Caco-2 (cell line): Measurements from ENCODE around the gene SVOPL. TPM values are rescaled to one million over a fixed set of nuclear protein-coding genes. Genes with fewer than 3 reads are reported as not detected.

Experiments used
- BruUV-seq: library from RNA; stranded (reverse); fragments of 400-500 nt; replicated peaks from 2 replicates; lab custom pipeline; 2021; lab: Mats Ljungman, UMichigan
- CTCF ChIA-PET: fragments of 300-600 bp; sonication (Branson Sonifier 250); formaldehyde crosslinking; loops from one replicate; lab custom pipeline; 2022; ENCODE audit warnings: antibody characterized with exemption; lab: Charles Lee
- POLR2A ChIA-PET: fragments of 300-600 bp; sonication (Branson Sonifier 250); formaldehyde crosslinking; loops from one replicate; lab custom pipeline; 2022; ENCODE audit warnings: antibody characterized with exemption; lab: Charles Lee
- DNase-seq, 2 experiments: peaks; one replicate each; pipeline versions ENCODE4 v3.0.0 to v3.0.0-alpha.2; 2020 to 2022
- H3K27me3 ChIP-seq: replicated peaks from 2 replicates; pipeline ENCODE4 v1.6.0; 2011; ENCODE audit warnings: low read length; ENCODE audit not compliant: control insufficient read depth, insufficient read depth
- H3K36me3 ChIP-seq: 2 replicates; pipeline ENCODE4 v1.5.1; 2011; ENCODE audit warnings: low read length; ENCODE audit not compliant: control insufficient read depth, insufficient read depth
- H3K4me1 ChIP-seq: fragments of 250-450 bp; sonication (Bioruptor Pico); 2 replicates; pipeline ENCODE4 v1.5.1; 2020; ENCODE audit warnings: mild to moderate bottlenecking
- H3K4me3 ChIP-seq: 2 replicates; pipeline ENCODE4 v1.5.1; 2011; ENCODE audit warnings: low read depth, mild to moderate bottlenecking, control low read depth, low read length
- H3K9me3 ChIP-seq: fragments of 250-450 bp; sonication (Bioruptor Pico); 2 replicates; pipeline ENCODE4 v1.5.1; 2020; ENCODE audit warnings: mild to moderate bottlenecking, moderate library complexity
- H3K27ac Mint-ChIP-seq: one replicate; pipeline ENCODE4 v1.8.0; 2022; ENCODE audit warnings: mixed read lengths; ENCODE audit not compliant: unreplicated experiment
- H3K27me3 Mint-ChIP-seq: one replicate; pipeline ENCODE4 v1.8.0; 2022; ENCODE audit warnings: mixed read lengths; ENCODE audit not compliant: insufficient read depth, unreplicated experiment
- H3K36me3 Mint-ChIP-seq: one replicate; pipeline ENCODE4 v1.8.0; 2022; ENCODE audit warnings: mild to moderate bottlenecking, mixed read lengths; ENCODE audit not compliant: insufficient read depth, unreplicated experiment
- H3K4me1 Mint-ChIP-seq: one replicate; pipeline ENCODE4 v1.8.0; 2022; ENCODE audit warnings: low read depth, mixed read lengths; ENCODE audit not compliant: unreplicated experiment
- H3K4me3 Mint-ChIP-seq: one replicate; pipeline ENCODE4 v1.8.0; 2022; ENCODE audit warnings: mild to moderate bottlenecking, moderate library complexity, mixed read lengths; ENCODE audit not compliant: unreplicated experiment
- H3K9me3 Mint-ChIP-seq: one replicate; pipeline ENCODE4 v1.8.0; 2022; ENCODE audit warnings: mixed read lengths; ENCODE audit not compliant: unreplicated experiment
- intact Hi-C: fragments of 100-400 bp; cut with micrococcal nuclease; formaldehyde crosslinking; loops from one replicate; pipeline ENCODE4 v1.10.0; 2022; ENCODE audit not compliant: unreplicated experiment
- total RNA-seq: library from RNA; stranded (reverse); gene quantifications from 2 replicates; pipeline ENCODE4 v1.2.3, GENCODE V29; 2022
- TF ChIP-seq, protein P1 (sequence below), 2 experiments: fragments of 200-600 bp in 1 of 2; IDR thresholded peaks; 1 replicate in 1 of 2; 2 replicates in 1 of 2; pipeline versions ENCODE4 v1.5.1 to v1.8.0; 2011 to 2022; ENCODE audit warnings: antibody characterized with exemption in 1 of 2, control low read depth in 1 of 2, inconsistent platforms in 1 of 2, low read depth in 1 of 2, low read length in 1 of 2, mild to moderate bottlenecking in 1 of 2, moderate library complexity in 1 of 2; ENCODE audit not compliant: insufficient read depth in 1 of 2, severe bottlenecking in 1 of 2, unreplicated experiment in 1 of 2

SVOPL gene
- total RNA-seq, 1 experiment from 2014 or later: 0.27 TPM

DNA sequence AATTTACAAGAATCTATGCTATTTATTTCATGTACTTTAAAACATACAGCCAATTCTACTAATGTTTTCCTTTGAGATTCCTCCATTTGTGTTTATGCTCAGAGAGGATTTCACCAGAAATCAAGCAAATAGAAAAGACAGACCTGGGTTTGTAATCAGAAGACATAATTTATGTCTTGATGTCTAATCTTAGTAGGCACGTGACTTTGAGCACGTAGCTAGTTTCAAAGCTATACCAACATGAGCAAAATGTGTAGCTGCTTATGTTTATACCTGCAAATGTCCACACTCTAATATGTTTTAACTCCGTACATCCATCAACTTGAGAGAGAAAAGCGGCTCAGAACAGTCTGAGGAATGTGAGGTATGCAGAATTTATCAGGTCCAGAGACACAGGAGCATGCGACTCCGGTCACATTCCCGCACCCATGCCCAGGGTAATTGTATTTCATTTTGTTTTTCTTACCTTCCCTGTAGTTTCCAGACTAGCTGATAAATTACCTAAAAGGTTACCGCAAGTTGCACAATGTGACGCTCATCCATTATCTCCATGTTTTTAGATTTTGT, 40.0 kb downstream of the SVOPL start:
- TF ChIP-seq, protein P1, sequence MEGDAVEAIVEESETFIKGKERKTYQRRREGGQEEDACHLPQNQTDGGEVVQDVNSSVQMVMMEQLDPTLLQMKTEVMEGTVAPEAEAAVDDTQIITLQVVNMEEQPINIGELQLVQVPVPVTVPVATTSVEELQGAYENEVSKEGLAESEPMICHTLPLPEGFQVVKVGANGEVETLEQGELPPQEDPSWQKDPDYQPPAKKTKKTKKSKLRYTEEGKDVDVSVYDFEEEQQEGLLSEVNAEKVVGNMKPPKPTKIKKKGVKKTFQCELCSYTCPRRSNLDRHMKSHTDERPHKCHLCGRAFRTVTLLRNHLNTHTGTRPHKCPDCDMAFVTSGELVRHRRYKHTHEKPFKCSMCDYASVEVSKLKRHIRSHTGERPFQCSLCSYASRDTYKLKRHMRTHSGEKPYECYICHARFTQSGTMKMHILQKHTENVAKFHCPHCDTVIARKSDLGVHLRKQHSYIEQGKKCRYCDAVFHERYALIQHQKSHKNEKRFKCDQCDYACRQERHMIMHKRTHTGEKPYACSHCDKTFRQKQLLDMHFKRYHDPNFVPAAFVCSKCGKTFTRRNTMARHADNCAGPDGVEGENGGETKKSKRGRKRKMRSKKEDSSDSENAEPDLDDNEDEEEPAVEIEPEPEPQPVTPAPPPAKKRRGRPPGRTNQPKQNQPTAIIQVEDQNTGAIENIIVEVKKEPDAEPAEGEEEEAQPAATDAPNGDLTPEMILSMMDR (IDR thresholded peaks at IDR 0.05; ENCODE audit: insufficient read depth in 1 of 2, low read depth in 1 of 2, low read length in 1 of 2, severe bottlenecking in 1 of 2, unreplicated experiment in 1 of 2): no peak
- Histone ChIP-seq H3K4me1 (peaks cover 69% of the 10 kb centered on the region), H3K9me3 (peaks cover 11% of the 10 kb centered on the region), H3K4me3 (no peak overlapping the region), H3K27me3 (no peaks in the 10 kb centered on the region), H3K36me3 (no peaks in the 10 kb centered on the region)
- intact Hi-C loops: loop anchor here (5.0 kb wide), 2 partner anchors 59 to 199 kb away; partner anchors contain the start of gene TRIM24
- DNase-seq: peak; percentile 51 to 72
- no TSS peak for BruUV-seq
- peaks cover 41% of the 10 kb centered on the region for H3K4me1 Mint-ChIP-seq
- H3K9me3 Mint-ChIP-seq: no peaks in the 10 kb centered on the region
- ChIA-PET POLR2A (no interaction called here), CTCF (no interaction called here)
- H3K27ac Mint-ChIP-seq: peak overlapping the region; percentile 48
- peaks cover 15% of the 10 kb centered on the region for H3K36me3 Mint-ChIP-seq
- no peak overlapping the region for H3K4me3 Mint-ChIP-seq
- no peaks in the 10 kb centered on the region for H3K27me3 Mint-ChIP-seq

DNA sequence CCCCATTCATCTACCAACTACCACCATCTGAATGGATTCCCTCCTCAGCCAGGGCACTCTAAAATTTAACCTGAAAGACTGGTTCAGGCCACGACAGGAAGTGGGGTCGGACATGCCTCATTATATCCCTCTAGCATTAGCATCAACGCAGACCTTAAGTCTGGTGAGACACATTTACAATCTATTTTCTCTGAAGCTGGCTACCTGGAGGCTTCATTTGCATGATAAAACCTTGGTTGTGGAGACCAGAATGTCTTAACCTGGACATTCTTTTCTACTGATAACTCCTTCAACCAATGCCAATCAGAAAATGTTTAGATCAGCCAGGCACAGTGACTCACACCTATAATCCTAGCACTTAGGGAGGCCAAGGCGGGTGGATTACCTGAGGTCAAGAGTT, 42.3 kb downstream of the SVOPL start:
- Mint-ChIP-seq H3K27ac (peak overlapping the region; percentile 82), H3K4me3 (no peak overlapping the region), H3K4me1 (peaks cover 35% of the 10 kb centered on the region), H3K27me3 (no peaks in the 10 kb centered on the region), H3K36me3 (peaks cover 6% of the 10 kb centered on the region), H3K9me3 (no peaks in the 10 kb centered on the region)
- peaks cover 13% of the 10 kb centered on the region for H3K9me3 ChIP-seq
- intact Hi-C loops: no loop called here
- H3K36me3 ChIP-seq: no peaks in the 10 kb centered on the region
- H3K4me1 ChIP-seq: peaks cover 58% of the 10 kb centered on the region
- POLR2A ChIA-PET: no interaction called here
- TF ChIP-seq, protein P1 (IDR thresholded peaks at IDR 0.05; ENCODE audit: insufficient read depth in 1 of 2, low read depth in 1 of 2, low read length in 1 of 2, severe bottlenecking in 1 of 2, unreplicated experiment in 1 of 2): no peak
- no peak for DNase-seq
- CTCF ChIA-PET: no interaction called here
- BruUV-seq: no TSS peak
- no peaks in the 10 kb centered on the region for H3K27me3 ChIP-seq
- H3K4me3 ChIP-seq: no peak overlapping the region

DNA sequence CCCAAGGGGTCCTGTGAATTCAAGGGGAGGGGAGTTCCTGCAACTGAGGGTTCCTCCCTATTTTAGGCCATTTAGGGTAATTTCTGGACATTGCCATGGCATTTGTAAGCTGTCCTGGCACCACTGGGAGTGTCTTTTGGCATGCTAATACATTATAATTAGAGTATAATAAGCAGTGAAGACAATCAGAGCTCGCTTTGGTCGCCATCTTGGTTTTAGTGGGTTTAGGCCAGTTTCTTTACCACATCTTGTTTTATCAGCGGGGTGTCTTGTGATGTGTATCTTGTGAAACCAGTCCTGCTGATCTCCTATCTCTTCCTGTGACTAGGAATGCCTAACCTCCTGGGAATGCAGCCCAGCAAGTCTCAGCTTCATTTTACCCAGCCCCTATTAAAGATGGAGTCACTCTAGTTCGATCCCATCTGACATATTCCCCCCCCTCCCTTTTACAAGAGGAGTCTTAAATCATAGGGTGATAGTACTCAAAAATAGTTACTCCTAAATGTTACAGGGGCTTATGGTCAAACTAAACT, 43.2 kb downstream of the SVOPL start:
- intact Hi-C loops: no loop called here
- no peaks in the 10 kb centered on the region for H3K27me3 ChIP-seq
- no peaks in the 10 kb centered on the region for H3K27me3 Mint-ChIP-seq
- peaks cover 25% of the 10 kb centered on the region for H3K4me1 Mint-ChIP-seq
- no TSS peak for BruUV-seq
- peak; percentile 74 to 81 for DNase-seq
- H3K9me3 ChIP-seq: peaks cover 13% of the 10 kb centered on the region
- H3K36me3 Mint-ChIP-seq: no peaks in the 10 kb centered on the region
- ChIA-PET POLR2A (no interaction called here), CTCF (no interaction called here)
- H3K4me1 ChIP-seq: peaks cover 48% of the 10 kb centered on the region
- no peaks in the 10 kb centered on the region for H3K36me3 ChIP-seq
- no peaks in the 10 kb centered on the region for H3K9me3 Mint-ChIP-seq
- TF ChIP-seq, protein P1 (IDR thresholded peaks at IDR 0.05; ENCODE audit: insufficient read depth in 1 of 2, low read depth in 1 of 2, low read length in 1 of 2, severe bottlenecking in 1 of 2, unreplicated experiment in 1 of 2): no peak
- H3K4me3 ChIP-seq: no peak overlapping the region
- H3K4me3 Mint-ChIP-seq: no peak overlapping the region
- H3K27ac Mint-ChIP-seq: peak overlapping the region; percentile 39
